Measurements from ENCODE around the gene AGXT2. TPM values are rescaled to one million over a fixed set of nuclear protein-coding genes. Genes with fewer than 3 reads are reported as not detected.

AGXT2 gene
- total and polyA plus RNA-seq, 10 of the 15 experiments (the other 5 are each of a cell fraction or from before 2014, with no cell fraction given) = not detected

- no peak for TF ChIP-seq ESRRA (IDR thresholded peaks at IDR 0.05; ENCODE audit: low read length)
- no peak for TF ChIP-seq YBX1 (IDR thresholded peaks at IDR 0.05)
- no peak for TF ChIP-seq FOXK2 (IDR thresholded peaks at IDR 0.05)
- TF ChIP-seq HDGF (IDR thresholded peaks at IDR 0.05) = no peak
- no peak for TF ChIP-seq RELB (IDR thresholded peaks at IDR 0.05; ENCODE audit: low read depth)
- TF ChIP-seq, protein P1, sequence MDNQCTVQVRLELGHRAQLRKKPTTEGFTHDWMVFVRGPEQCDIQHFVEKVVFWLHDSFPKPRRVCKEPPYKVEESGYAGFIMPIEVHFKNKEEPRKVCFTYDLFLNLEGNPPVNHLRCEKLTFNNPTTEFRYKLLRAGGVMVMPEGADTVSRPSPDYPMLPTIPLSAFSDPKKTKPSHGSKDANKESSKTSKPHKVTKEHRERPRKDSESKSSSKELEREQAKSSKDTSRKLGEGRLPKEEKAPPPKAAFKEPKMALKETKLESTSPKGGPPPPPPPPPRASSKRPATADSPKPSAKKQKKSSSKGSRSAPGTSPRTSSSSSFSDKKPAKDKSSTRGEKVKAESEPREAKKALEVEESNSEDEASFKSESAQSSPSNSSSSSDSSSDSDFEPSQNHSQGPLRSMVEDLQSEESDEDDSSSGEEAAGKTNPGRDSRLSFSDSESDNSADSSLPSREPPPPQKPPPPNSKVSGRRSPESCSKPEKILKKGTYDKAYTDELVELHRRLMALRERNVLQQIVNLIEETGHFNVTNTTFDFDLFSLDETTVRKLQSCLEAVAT (IDR thresholded peaks at IDR 0.05) = no peak
Measured at GRCh38 chr5:35063414-35063813, 15.7 kb upstream of the AGXT2 start (continued).

- Histone ChIP-seq H3K9me3 (replicated peaks; ENCODE audit: control insufficient read depth, insufficient read depth, low read length) (no peaks in the 10 kb centered on the region), H3K9ac (ENCODE audit: control insufficient read depth, insufficient read depth, low read length) (no peak overlapping the region), H2AFZ (ENCODE audit: control insufficient read depth, low read depth, low read length) (no peak overlapping the region), H3K27ac (ENCODE audit: control insufficient read depth, insufficient read depth) (no peak overlapping the region), H3K4me2 (ENCODE audit: control insufficient read depth, insufficient read depth) (no peak overlapping the region), H3K79me2 (ENCODE audit: control insufficient read depth, insufficient read depth, low read length) (no peaks in the 10 kb centered on the region), H3K4me3 (no peak overlapping the region), H3K27me3 (replicated peaks in 1 of 2; ENCODE audit: control insufficient read depth in 2 of 2, insufficient read depth in 2 of 2, low read length in 1 of 2) (no peaks in the 10 kb centered on the region), H4K20me1 (ENCODE audit: control insufficient read depth, insufficient read depth) (no peaks in the 10 kb centered on the region), H3K4me1 (ENCODE audit: control insufficient read depth, insufficient read depth, low read length) (no peaks in the 10 kb centered on the region), H3K36me3 (ENCODE audit: control insufficient read depth in 2 of 2, insufficient read depth in 2 of 2, low read length in 1 of 2) (peaks cover 0 to 2% of the 10 kb centered on the region in 2 experiments; a peak in 1 of 4 replicates)
- POLR2A ChIA-PET = no interaction called here
- FAIRE-seq (no peak), DNase-seq (ENCODE audit: low read depth, low spot score) (no peak), ATAC-seq (no peak)
- WGBS (ENCODE audit: insufficient coverage, insufficient replicate concordance, low lambda C conversion rate, missing lambda C conversion rate) = 5% methylated on average over 2 of the region's 2 CpGs
- RAD21 ChIA-PET (ENCODE audit: unreplicated experiment) = interaction anchor here (2.6 kb wide), 1 partner anchor 123 kb away, joined by 5 read pairs; no protein-coding TSS in a partner anchor
- intact Hi-C loops (cut with micrococcal nuclease; ENCODE audit: unreplicated experiment) (no loop called here), in situ Hi-C loops (cut with MboI) (no loop called here)
- CTCF ChIA-PET = interaction anchor here (0.9 kb wide), 1 partner anchor 103 kb away, joined by 4 read pairs; no protein-coding TSS in a partner anchor
- no TSS peak for BruUV-seq (replicated peaks)
- SMC1A ChIA-PET (ENCODE audit: uncharacterized antibody, unreplicated experiment) = no interaction called here
- TF ChIP-seq EGR1 (IDR thresholded peaks at IDR 0.05; ENCODE audit: borderline replicate concordance in 1 of 2, low read depth in 2 of 2, low read length in 2 of 2) (no peak), MEF2A (IDR thresholded peaks at IDR 0.05; ENCODE audit: insufficient read depth, low read depth, low read length) (no peak), SIN3A (IDR thresholded peaks at IDR 0.05; ENCODE audit: low read depth, low read length) (no peak), TARDBP (IDR thresholded peaks at IDR 0.05; ENCODE audit: borderline replicate concordance) (no peak), RB1 (IDR thresholded peaks at IDR 0.05; ENCODE audit: borderline replicate concordance) (no peak), PML (IDR thresholded peaks at IDR 0.05; ENCODE audit: low read length) (no peak), SMARCA5 (IDR thresholded peaks at IDR 0.05) (no peak), HSF1 (IDR thresholded peaks at IDR 0.05; ENCODE audit: low read depth, low read length) (no peak), FOXM1 (IDR thresholded peaks at IDR 0.05; ENCODE audit: low read depth, low read length) (no peak), TAF1 (IDR thresholded peaks at IDR 0.05; ENCODE audit: borderline replicate concordance, low read depth, low read length) (no peak), USF1 (IDR thresholded peaks at IDR 0.05; ENCODE audit: borderline replicate concordance, extremely low read length, insufficient read depth, low read depth, low read length) (no peak)
Measured at GRCh38 chr5:35061211-35061770, 13.5 kb upstream of the AGXT2 start.

Data from GM12878 (cell line).